Measurements from ENCODE around the gene CSTF2. TPM values are rescaled to one million over a fixed set of nuclear protein-coding genes. Genes with fewer than 3 reads are reported as not detected.

CSTF2 gene
- 15.6 TPM for total RNA-seq

GRCh38 chrX:100819837-100820666 lies at the start of gene CSTF2:
CSTF2 (plus strand) TSS chrX:100820391; CDS start chrX:100820417, 26 bp downstream.

GRCh38 chrX:100874325-100874724 lies 54.1 kb downstream of the CSTF2 start, which contains the start of gene NOX1:
NOX1 (minus strand) TSS chrX:100874359; CDS start chrX:100874139, 220 bp downstream.

Small RNAs within 50 kb of the gene (small RNA-seq; reads per million reads assigned to genes)
- not detected for gene RF00411 (ENCODE audit: low replicate concordance)

Other genes with a start within 250 kb of the CSTF2 start
- 7.8 TPM for gene TNMD, start 235.5 kb upstream of the CSTF2 start, total RNA-seq
- 72.9 TPM for gene TSPAN6, start 183.6 kb upstream of the CSTF2 start, total RNA-seq
- 17.9 TPM for gene SRPX2, start 176.2 kb upstream of the CSTF2 start, total RNA-seq
- gene SYTL4, start 88.3 kb upstream of the CSTF2 start, total RNA-seq, result 14.3 TPM
- not detected for gene NOX1, start 54.0 kb downstream of the CSTF2 start, total RNA-seq
- 0.58 TPM for gene XKRX, start 108.5 kb downstream of the CSTF2 start, total RNA-seq
- not detected for gene ARL13A, start 149.3 kb downstream of the CSTF2 start, total RNA-seq
- 15.8 TPM for gene TRMT2B, start 231.7 kb downstream of the CSTF2 start, total RNA-seq